MM.1S (cell line): ENCODE measurements around the gene LGR4.

Source experiments
- DNase-seq: peaks from one replicate; pipeline ENCODE4 v3.0.0-alpha.2; 2015
- H2AFZ ChIP-seq: fragments of 300-600 bp; sonication (generic); 2 replicates; pipeline ENCODE4 v1.6.0; 2016; ENCODE audit warnings: antibody characterized with exemption, low read length
- H3F3A ChIP-seq: fragments of 300-600 bp; sonication (generic); 2 replicates; pipeline ENCODE4 v1.6.1; 2016; ENCODE audit warnings: mild to moderate bottlenecking, antibody characterized with exemption, low read length, moderate library complexity, mixed read lengths; ENCODE audit not compliant: insufficient read depth
- H3K27ac ChIP-seq: fragments of 300-600 bp; sonication (generic); 2 replicates; pipeline ENCODE4 v1.5.1; 2016; ENCODE audit warnings: mild to moderate bottlenecking, low read length
- H3K27me3 ChIP-seq: fragments of 300-600 bp; sonication (generic); replicated peaks from 2 replicates; pipeline ENCODE4 v1.6.0; 2016; ENCODE audit warnings: low read length; ENCODE audit not compliant: insufficient read depth
- H3K36me3 ChIP-seq: fragments of 300-600 bp; sonication (generic); replicated peaks from 2 replicates; pipeline ENCODE4 v1.6.1; 2016; ENCODE audit warnings: mild to moderate bottlenecking, low read length, mixed read lengths; ENCODE audit not compliant: insufficient read depth
- H3K4me1 ChIP-seq: fragments of 300-600 bp; sonication (generic); 2 replicates; pipeline ENCODE4 v1.6.1; 2016; ENCODE audit warnings: low read length, mixed read lengths
- H3K4me2 ChIP-seq: fragments of 300-600 bp; sonication (generic); 2 replicates; pipeline ENCODE4 v1.6.0; 2016; ENCODE audit warnings: low read depth, low read length
- H3K4me3 ChIP-seq: fragments of 300-600 bp; sonication (generic); 2 replicates; pipeline ENCODE4 v1.5.1; 2016; ENCODE audit warnings: low read length, mixed read lengths
- H3K79me2 ChIP-seq: fragments of 300-600 bp; sonication (generic); 2 replicates; pipeline ENCODE4 v1.6.1; 2016; ENCODE audit warnings: mixed run types, low read length, mixed read lengths
- H3K9ac ChIP-seq: fragments of 300-600 bp; sonication (generic); 2 replicates; pipeline ENCODE4 v1.6.1; 2016; ENCODE audit warnings: low read length, mixed read lengths
- H3K9me2 ChIP-seq: fragments of 300-600 bp; sonication (generic); replicated peaks from 2 replicates; pipeline ENCODE4 v1.6.1; 2016; ENCODE audit warnings: mild to moderate bottlenecking, low read length, mixed read lengths; ENCODE audit not compliant: insufficient read depth
- H3K9me3 ChIP-seq: fragments of 300-600 bp; sonication (generic); replicated peaks from 2 replicates; pipeline ENCODE4 v1.6.1; 2016; ENCODE audit warnings: mild to moderate bottlenecking, low read length, mixed read lengths; ENCODE audit not compliant: insufficient read depth
- H4K20me1 ChIP-seq: fragments of 300-600 bp; sonication (generic); 2 replicates; pipeline ENCODE4 v1.6.1; 2016; ENCODE audit warnings: mild to moderate bottlenecking, low read length, moderate library complexity, mixed read lengths; ENCODE audit not compliant: insufficient read depth
- EZH2 ChIP-seq: fragments of 300-600 bp; sonication (generic); optimal IDR thresholded peaks from 2 replicates; pipeline ENCODE3; 2017; ENCODE audit warnings: low read depth, mild to moderate bottlenecking, antibody characterized with exemption, low read length, mixed read lengths
- EZH2phosphoT487 ChIP-seq: fragments of 300-600 bp; sonication (generic); IDR thresholded peaks from 2 replicates; pipeline ENCODE4 v1.6.1; 2018; ENCODE audit warnings: antibody characterized with exemption, low read length
- TF ChIP-seq, protein P1 (sequence below): fragments of 300-600 bp; sonication (generic); IDR thresholded peaks from 2 replicates; pipeline ENCODE4 v1.5.1; 2016; ENCODE audit warnings: antibody characterized with exemption, low read length, mixed read lengths

LGR4 gene

DNA sequence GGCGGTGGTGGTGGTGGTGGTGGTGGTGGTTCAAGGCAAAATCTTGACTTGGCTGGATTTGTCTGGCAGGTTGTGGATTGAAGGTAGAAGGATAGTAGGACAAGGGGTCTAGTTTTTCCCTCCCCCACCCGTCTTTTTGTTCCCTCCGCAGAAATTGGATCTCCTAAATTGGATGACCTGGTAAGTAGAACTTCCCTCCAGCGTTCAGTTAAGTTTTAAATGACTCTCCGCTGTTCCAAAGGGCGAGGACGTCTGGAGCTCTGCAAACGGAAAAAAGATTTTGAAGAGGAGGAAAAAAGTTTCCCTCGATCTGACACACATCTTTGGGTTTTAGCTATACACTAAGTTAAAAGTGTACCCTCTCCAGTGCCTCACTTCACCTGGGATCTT, 422 bp upstream of the LGR4 start:
- H3F3A ChIP-seq = no peaks in the 10 kb centered on the region
- no peak for TF ChIP-seq EZH2
- TF ChIP-seq, protein P1, sequence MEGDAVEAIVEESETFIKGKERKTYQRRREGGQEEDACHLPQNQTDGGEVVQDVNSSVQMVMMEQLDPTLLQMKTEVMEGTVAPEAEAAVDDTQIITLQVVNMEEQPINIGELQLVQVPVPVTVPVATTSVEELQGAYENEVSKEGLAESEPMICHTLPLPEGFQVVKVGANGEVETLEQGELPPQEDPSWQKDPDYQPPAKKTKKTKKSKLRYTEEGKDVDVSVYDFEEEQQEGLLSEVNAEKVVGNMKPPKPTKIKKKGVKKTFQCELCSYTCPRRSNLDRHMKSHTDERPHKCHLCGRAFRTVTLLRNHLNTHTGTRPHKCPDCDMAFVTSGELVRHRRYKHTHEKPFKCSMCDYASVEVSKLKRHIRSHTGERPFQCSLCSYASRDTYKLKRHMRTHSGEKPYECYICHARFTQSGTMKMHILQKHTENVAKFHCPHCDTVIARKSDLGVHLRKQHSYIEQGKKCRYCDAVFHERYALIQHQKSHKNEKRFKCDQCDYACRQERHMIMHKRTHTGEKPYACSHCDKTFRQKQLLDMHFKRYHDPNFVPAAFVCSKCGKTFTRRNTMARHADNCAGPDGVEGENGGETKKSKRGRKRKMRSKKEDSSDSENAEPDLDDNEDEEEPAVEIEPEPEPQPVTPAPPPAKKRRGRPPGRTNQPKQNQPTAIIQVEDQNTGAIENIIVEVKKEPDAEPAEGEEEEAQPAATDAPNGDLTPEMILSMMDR = no peak
- no peak for TF ChIP-seq EZH2phosphoT487
- no peaks in the 10 kb centered on the region for H3K36me3 ChIP-seq
- no peak overlapping the region for H3K27ac ChIP-seq
- no peak overlapping the region for H3K4me3 ChIP-seq
- no peaks in the 10 kb centered on the region for H3K4me1 ChIP-seq
- no peaks in the 10 kb centered on the region for H3K27me3 ChIP-seq
- no peaks in the 10 kb centered on the region for H3K79me2 ChIP-seq
- no peak for DNase-seq
- no peaks in the 10 kb centered on the region for H3K9me3 ChIP-seq
- H3K9ac ChIP-seq = no peak overlapping the region
- no peak overlapping the region; the same call in 1 of the 2 replicates for H3K4me2 ChIP-seq
- H3K9me2 ChIP-seq = no peaks in the 10 kb centered on the region
- H2AFZ ChIP-seq = no peak overlapping the region
- no peaks in the 10 kb centered on the region for H4K20me1 ChIP-seq

DNA sequence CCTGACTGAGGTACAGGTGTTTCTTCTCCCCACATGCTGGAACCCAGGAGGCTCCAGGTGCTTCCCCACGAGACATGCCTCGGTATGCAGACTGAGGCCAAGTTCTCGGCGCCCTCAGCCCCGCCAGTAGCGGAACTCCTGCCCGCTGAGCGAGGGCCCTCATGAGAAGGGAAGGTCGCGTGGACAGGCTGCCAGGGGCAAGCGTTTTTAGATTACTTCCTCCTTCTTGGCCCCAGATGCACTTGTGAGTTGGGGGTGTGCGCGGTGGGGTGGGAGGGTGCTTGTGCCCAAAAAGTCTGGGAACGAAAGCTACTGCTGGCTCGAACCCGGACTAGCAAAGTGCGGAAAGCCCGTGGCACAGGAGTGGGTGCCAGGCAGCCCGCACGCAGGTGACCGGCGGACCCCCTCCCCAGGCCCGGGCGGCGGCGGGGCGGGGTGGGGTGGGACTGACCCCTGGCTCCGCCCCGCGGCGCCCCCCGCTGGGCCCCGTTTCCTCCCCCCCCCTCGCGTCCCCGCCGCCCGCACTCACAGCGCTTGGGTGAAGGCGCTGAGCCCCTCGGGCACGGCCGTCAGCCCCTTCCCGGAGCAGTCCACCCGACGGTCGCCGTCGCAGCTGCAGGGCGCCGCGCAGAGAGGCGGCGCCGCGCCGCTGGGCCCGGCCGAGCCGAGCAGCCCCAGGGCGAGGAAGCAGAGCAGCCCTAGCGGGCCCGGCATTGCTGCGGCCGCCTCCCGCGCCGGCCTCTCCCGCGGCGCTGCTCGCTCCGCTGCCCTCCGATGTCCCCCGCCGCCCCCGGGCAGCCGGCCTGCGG, 797 bp downstream of the LGR4 start:
- Histone ChIP-seq H3K79me2 (no peaks in the 10 kb centered on the region), H3K27me3 (no peaks in the 10 kb centered on the region), H3K9ac (peak overlapping the region; percentile 23; the same call in 1 of the 2 replicates), H3K36me3 (no peaks in the 10 kb centered on the region), H3K4me1 (no peaks in the 10 kb centered on the region), H3F3A (no peaks in the 10 kb centered on the region), H3K27ac (no peak overlapping the region), H3K9me3 (no peaks in the 10 kb centered on the region), H2AFZ (peak overlapping the region; percentile 63), H3K4me3 (peak overlapping the region; percentile 64), H3K4me2 (peak overlapping the region; percentile 87), H3K9me2 (no peaks in the 10 kb centered on the region), H4K20me1 (no peaks in the 10 kb centered on the region)
- TF ChIP-seq EZH2phosphoT487 (no peak), EZH2 (no peak)
- TF ChIP-seq, protein P1 = no peak
- peak; percentile 24 for DNase-seq

DNA sequence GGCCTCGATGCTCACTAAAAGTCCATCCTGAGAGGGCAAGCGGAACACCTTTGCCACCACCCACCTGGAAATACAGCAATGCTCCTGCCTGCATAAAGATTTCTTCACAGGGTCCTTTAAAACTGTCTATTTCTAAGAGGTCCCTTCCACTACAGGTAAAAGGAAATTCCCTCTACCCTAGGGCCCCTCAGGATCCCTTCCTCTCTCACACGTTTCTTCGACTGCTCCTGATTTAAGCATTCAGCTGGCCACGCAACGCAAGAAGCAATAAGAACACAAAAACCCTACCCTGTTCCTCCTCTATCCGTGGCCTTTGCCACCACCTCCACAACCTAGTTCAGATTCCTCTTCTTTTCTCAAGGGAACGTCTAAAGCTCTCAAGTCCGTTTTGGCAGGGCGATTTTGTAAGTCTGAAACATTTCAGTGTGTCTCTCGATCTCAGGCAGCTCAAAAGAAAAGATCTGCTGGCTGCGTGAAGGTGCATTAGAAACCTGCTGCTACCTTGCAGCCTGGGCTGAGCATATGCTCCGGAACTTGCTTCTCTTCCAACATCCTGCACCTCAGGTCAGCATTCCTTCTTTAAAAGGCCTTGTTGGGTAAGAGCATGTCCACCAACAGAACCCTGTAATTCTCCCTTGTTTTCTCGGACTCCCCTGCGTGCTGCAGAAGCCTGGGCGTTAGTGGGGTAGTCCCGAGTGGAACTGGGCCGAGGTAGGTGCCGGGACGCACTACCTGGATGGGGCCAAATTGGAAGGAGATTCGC, 1.6 kb downstream of the LGR4 start:
- Histone ChIP-seq H3K9ac (peak overlapping the region; percentile 23; the same call in 1 of the 2 replicates), H3K27ac (no peak overlapping the region), H3K9me3 (no peaks in the 10 kb centered on the region), H3K27me3 (no peaks in the 10 kb centered on the region), H3K9me2 (no peaks in the 10 kb centered on the region), H3K36me3 (no peaks in the 10 kb centered on the region), H2AFZ (peak overlapping the region; percentile 63), H3K4me2 (peak overlapping the region; percentile 87), H4K20me1 (no peaks in the 10 kb centered on the region), H3K79me2 (no peaks in the 10 kb centered on the region), H3K4me1 (no peaks in the 10 kb centered on the region), H3F3A (no peaks in the 10 kb centered on the region), H3K4me3 (peak overlapping the region; percentile 64)
- TF ChIP-seq, protein P1 = no peak
- TF ChIP-seq EZH2 (no peak), EZH2phosphoT487 (no peak)
- no peak for DNase-seq
